Activated effector memory CD4-positive, alpha-beta T cell treated with anti-CD3 and anti-CD28 coated beads, Interleukin-2, amount 50 U/mL, for 16 hours (primary cell): Measurements from ENCODE around the gene TUBB1.
"Not testable (repeated sequence)": the region's sequence is repeated elsewhere in the genome, so short reads cannot be mapped to it uniquely, and the experiment has no call there.

ENCODE experiments used
- DNase-seq: peaks from one replicate; pipeline ENCODE4 v3.0.0-alpha.2; 2020

The TUBB1 gene

GRCh38 chr20:59006864-59007664, 12.2 kb upstream of the TUBB1 start, which contains the start of gene CTSZ:
Gene CTSZ (minus strand): TSS chr20:59007254. CDS start chr20:59007128, 126 bp downstream.
- DNase-seq = peak; percentile 82

- DNase-seq = peak; percentile 50
Measured at GRCh38 chr20:59007665-59008511, 11.3 kb upstream of the TUBB1 start.

GRCh38 chr20:59008715-59009336, 10.4 kb upstream of the TUBB1 start:
- DNase-seq = peak; percentile 37

- peak; percentile 55 for DNase-seq
Measured at GRCh38 chr20:59010321-59010994, 8.8 kb upstream of the TUBB1 start.

- peak; percentile 57 for DNase-seq
Measured at GRCh38 chr20:59010995-59011873, 8.0 kb upstream of the TUBB1 start.

- DNase-seq = not testable (repeated sequence)
Measured at GRCh38 chr20:59011874-59012157, 7.4 kb upstream of the TUBB1 start.

- peak; percentile 39 for DNase-seq
Measured at GRCh38 chr20:59013031-59013951, 5.9 kb upstream of the TUBB1 start.

- DNase-seq = peak; percentile 65
Measured at GRCh38 chr20:59013959-59014608, 5.1 kb upstream of the TUBB1 start.

- peak; percentile 41 for DNase-seq
Measured at GRCh38 chr20:59014680-59015389, 4.4 kb upstream of the TUBB1 start.

- DNase-seq = no peak
Measured at GRCh38 chr20:59015411-59015810, 3.8 kb upstream of the TUBB1 start.

GRCh38 chr20:59015812-59016711, 3.2 kb upstream of the TUBB1 start:
- peak; percentile 37 for DNase-seq

- DNase-seq = peak; percentile 66
Measured at GRCh38 chr20:59016795-59017492, 2.3 kb upstream of the TUBB1 start.

- peak; percentile 58 for DNase-seq
Measured at GRCh38 chr20:59017493-59018231, 1.6 kb upstream of the TUBB1 start.

GRCh38 chr20:59018817-59019216, 412 bp upstream of the TUBB1 start:
- DNase-seq = peak; percentile 39

GRCh38 chr20:59020938-59021551, 1.8 kb downstream of the TUBB1 start:
- no peak for DNase-seq

- no peak for DNase-seq
Measured at GRCh38 chr20:59022754-59023153, 3.5 kb downstream of the TUBB1 start.

GRCh38 chr20:59023616-59024015, 4.4 kb downstream of the TUBB1 start:
- DNase-seq = no peak
